H9 (cell line): ENCODE data around the gene PRCD. TPM values are rescaled to one million over a fixed set of nuclear protein-coding genes. Genes with fewer than 3 reads are reported as not detected.

ENCODE experiments used
- DNase-seq: peaks from one replicate; pipeline ENCODE4 v3.0.0-alpha.2; 2017
- H2AFZ ChIP-seq: one replicate; pipeline ENCODE4 v1.6.1; 2013; ENCODE audit warnings: mild to moderate bottlenecking, low read length, control low read depth, moderate library complexity
- H2AK5ac ChIP-seq: 2 replicates; pipeline ENCODE4 v1.6.1; 2013; ENCODE audit warnings: low read length, control low read depth, mixed read lengths; ENCODE audit not compliant: insufficient read length
- H2BK120ac ChIP-seq: one replicate; pipeline ENCODE4 v1.6.1; 2013; ENCODE audit warnings: low read depth, mild to moderate bottlenecking, low read length, control low read depth, inconsistent platforms; ENCODE audit not compliant: poor library complexity, severe bottlenecking
- H2BK12ac ChIP-seq: 2 replicates; pipeline ENCODE4 v1.6.1; 2013; ENCODE audit warnings: low read length, control low read depth, mixed read lengths, low read depth; ENCODE audit not compliant: insufficient read length
- H2BK15ac ChIP-seq: 2 replicates; pipeline ENCODE4 v1.6.1; 2013; ENCODE audit warnings: low read depth, low read length, control low read depth
- H2BK20ac ChIP-seq: one replicate; pipeline ENCODE4 v1.6.1; 2013; ENCODE audit warnings: low read depth, mild to moderate bottlenecking, low read length, control low read depth, inconsistent platforms; ENCODE audit not compliant: poor library complexity, severe bottlenecking
- H2BK5ac ChIP-seq: 2 replicates; pipeline ENCODE4 v1.6.1; 2013; ENCODE audit warnings: low read length, control low read depth, mixed read lengths; ENCODE audit not compliant: insufficient read length
- H3K14ac ChIP-seq: 2 replicates; pipeline ENCODE4 v1.6.1; 2013; ENCODE audit warnings: low read length, control low read depth; ENCODE audit not compliant: insufficient read depth
- H3K18ac ChIP-seq: 2 replicates; pipeline ENCODE4 v1.6.1; 2013; ENCODE audit warnings: low read depth, mild to moderate bottlenecking, mixed read lengths, low read length, control low read depth; ENCODE audit not compliant: insufficient read length
- H3K23ac ChIP-seq: 2 replicates; pipeline ENCODE4 v1.6.1; 2013; ENCODE audit warnings: low read length, control low read depth, mixed read lengths, low read depth; ENCODE audit not compliant: insufficient read length
- H3K23me2 ChIP-seq: 2 replicates; pipeline ENCODE4 v1.6.1; 2013; ENCODE audit warnings: low read depth, mild to moderate bottlenecking, mixed read lengths, low read length, control low read depth; ENCODE audit not compliant: insufficient read length, poor library complexity, severe bottlenecking
- H3K27ac ChIP-seq: 2 replicates; pipeline ENCODE4 v1.5.1; 2013; ENCODE audit warnings: low read length, control low read depth, mixed read lengths, low read depth; ENCODE audit not compliant: insufficient read length
- H3K27me3 ChIP-seq: 2 replicates; pipeline ENCODE4 v1.6.1; 2013; ENCODE audit warnings: low read length, control low read depth, inconsistent platforms; ENCODE audit not compliant: insufficient read depth
- H3K4ac ChIP-seq: 2 replicates; pipeline ENCODE4 v1.6.1; 2013; ENCODE audit warnings: low read depth, mild to moderate bottlenecking, control low read depth, inconsistent platforms, low read length, moderate library complexity
- H3K4me1 ChIP-seq: 2 replicates; pipeline ENCODE4 v1.6.1; 2013; ENCODE audit warnings: low read length, control low read depth, inconsistent platforms; ENCODE audit not compliant: insufficient read depth
- H3K4me2 ChIP-seq: 2 replicates; pipeline ENCODE4 v1.6.1; 2013; ENCODE audit warnings: low read length, control low read depth, mixed read lengths; ENCODE audit not compliant: insufficient read length, insufficient read depth
- H3K56ac ChIP-seq: 2 replicates; pipeline ENCODE4 v1.6.1; 2013; ENCODE audit warnings: low read depth, mild to moderate bottlenecking, mixed read lengths, low read length, control low read depth; ENCODE audit not compliant: insufficient read length
- H3K79me1 ChIP-seq: 2 replicates; pipeline ENCODE4 v1.6.1; 2013; ENCODE audit warnings: low read depth, mild to moderate bottlenecking, moderate library complexity, low read length, control low read depth, inconsistent platforms; ENCODE audit not compliant: insufficient read depth, poor library complexity, severe bottlenecking
- H3K79me2 ChIP-seq: 2 replicates; pipeline ENCODE4 v1.6.1; 2013; ENCODE audit warnings: low read length, control low read depth, inconsistent platforms; ENCODE audit not compliant: insufficient read depth
- H3K9ac ChIP-seq: 2 replicates; pipeline ENCODE4 v1.6.1; 2013; ENCODE audit warnings: low read length, control low read depth, mixed read lengths; ENCODE audit not compliant: insufficient read length; ENCODE audit errors: extremely low read depth
- H3K9me3 ChIP-seq: one replicate; pipeline ENCODE4 v1.6.1; 2013; ENCODE audit warnings: low read depth, low read length, inconsistent platforms; ENCODE audit not compliant: control insufficient read depth
- H3T11ph ChIP-seq: one replicate; pipeline ENCODE4 v1.6.1; 2013; ENCODE audit warnings: mild to moderate bottlenecking, low read length, control low read depth, inconsistent platforms
- H4K20me1 ChIP-seq: one replicate; pipeline ENCODE4 v1.6.1; 2013; ENCODE audit not compliant: control insufficient read depth, insufficient read length, insufficient read depth
- H4K5ac ChIP-seq: 2 replicates; pipeline ENCODE4 v1.6.1; 2013; ENCODE audit warnings: low read depth, mild to moderate bottlenecking, mixed read lengths, low read length, control low read depth; ENCODE audit not compliant: insufficient read length
- H4K8ac ChIP-seq: replicated peaks from 2 replicates; pipeline ENCODE4 v1.6.1; 2013; ENCODE audit warnings: low read length, control low read depth, mixed read lengths, low read depth; ENCODE audit not compliant: insufficient read length
- H4K91ac ChIP-seq: 2 replicates; pipeline ENCODE4 v1.6.1; 2013; ENCODE audit warnings: low read depth, mild to moderate bottlenecking, moderate library complexity, mixed read lengths, low read length, control low read depth; ENCODE audit not compliant: insufficient read length
- H3K27ac Mint-ChIP-seq, 3 experiments: 2 replicates in 2 of 3; 3 replicates in 1 of 3; pipeline ENCODE4 v1.8.0; 2020 to 2021; ENCODE audit warnings: mixed read lengths in 3 of 3, mild to moderate bottlenecking in 1 of 3, moderate library complexity in 1 of 3
- H3K27me3 Mint-ChIP-seq: 2 replicates; pipeline ENCODE4 v1.8.0; 2021; ENCODE audit warnings: low read depth, mild to moderate bottlenecking, moderate library complexity, mixed read lengths
- H3K36me3 Mint-ChIP-seq, 3 experiments: 2 replicates in 2 of 3; 3 replicates in 1 of 3; pipeline ENCODE4 v1.8.0; 2020 to 2021; ENCODE audit warnings: low read depth in 3 of 3, mixed read lengths in 3 of 3; ENCODE audit not compliant: insufficient read depth in 1 of 3
- H3K4me1 Mint-ChIP-seq, 2 experiments: 2 replicates each; pipeline ENCODE4 v1.8.0; 2020; ENCODE audit warnings: mixed read lengths in 2 of 2
- H3K4me3 Mint-ChIP-seq, 2 experiments: 2 replicates in 1 of 2; 3 replicates in 1 of 2; pipeline ENCODE4 v1.8.0; 2020 to 2021; ENCODE audit warnings: mild to moderate bottlenecking in 2 of 2, mixed read lengths in 2 of 2, moderate library complexity in 1 of 2
- H3K9me3 Mint-ChIP-seq, 2 experiments: 2 replicates in 1 of 2; 3 replicates in 1 of 2; pipeline ENCODE4 v1.8.0; 2020; ENCODE audit warnings: mild to moderate bottlenecking in 2 of 2, mixed read lengths in 2 of 2, moderate library complexity in 1 of 2
- WGBS: extraction: QIAGEN DNeasy Blood & Tissue Kit; methylation state at CpG from one replicate; pipeline ENCODE4 v1.1.7; 2013; ENCODE audit warnings: missing lambda C conversion rate, low lambda C conversion rate, mixed read lengths; ENCODE audit not compliant: insufficient read length; ENCODE audit errors: extremely low coverage; 5-methylcytosine and 5-hydroxymethylcytosine counted together
- total RNA-seq: library from RNA; stranded (reverse); gene quantifications from 2 replicates; pipeline ENCODE4 v1.2.1, GENCODE V29; 2021
- TF ChIP-seq, protein P1 (sequence below): fragments of 200-600 bp; sonication (generic); conservative IDR thresholded peaks from 3 replicates; pipeline ENCODE4 v1.8.0; 2021; ENCODE audit warnings: antibody characterized with exemption, mild to moderate bottlenecking

Gene PRCD
- total RNA-seq, 1 experiment from 2014 or later: 0.46 TPM

DNA sequence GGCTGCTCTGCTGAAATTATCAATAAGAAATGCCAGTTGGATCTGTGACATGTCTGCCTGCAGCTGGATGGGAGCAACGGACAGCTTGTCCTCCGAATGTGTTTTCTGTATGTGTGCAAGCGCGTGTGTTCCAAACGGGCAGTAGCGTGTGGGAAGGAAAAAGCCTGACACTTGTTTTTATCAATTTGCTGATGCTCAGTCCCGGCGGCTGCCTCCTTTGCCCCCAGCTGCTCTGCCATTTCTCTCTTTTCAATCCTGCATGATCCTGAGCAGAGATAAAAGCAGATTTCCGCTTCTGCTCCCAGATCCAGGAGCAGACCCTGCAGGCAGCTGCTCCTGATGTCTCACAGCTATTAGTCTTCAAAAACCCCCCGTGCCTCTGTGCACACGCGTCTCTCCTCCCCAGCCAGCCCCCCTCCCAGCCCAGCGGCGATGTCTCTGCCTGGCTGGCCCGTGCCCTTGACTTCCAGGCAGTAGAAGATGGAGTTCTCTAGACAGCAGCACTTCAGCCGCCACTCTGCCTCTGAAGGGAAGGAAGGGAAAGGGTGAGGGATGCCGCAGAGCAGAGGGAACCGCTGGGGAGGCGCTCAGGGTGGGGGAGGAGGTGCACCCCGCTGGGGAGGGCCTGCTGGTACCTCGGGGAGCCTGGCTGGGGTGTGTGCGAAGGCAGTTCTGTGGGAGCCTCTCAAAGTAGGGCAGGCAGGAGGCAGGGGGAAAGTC, 4.1 kb downstream of the PRCD start:
- peak; percentile 42 for DNase-seq

More for the DNA sequence above, 4.1 kb downstream of the PRCD start:
- H3K56ac ChIP-seq: no peak overlapping the region
- H2BK120ac ChIP-seq: no peak overlapping the region
- no peak overlapping the region for H3T11ph ChIP-seq
- H3K27ac Mint-ChIP-seq: no peak overlapping the region; a peak in 2 of 7 replicates
- peaks cover 2% of the 10 kb centered on the region; the same call in 1 of the 2 replicates for H3K4me1 ChIP-seq
- no peak overlapping the region for H2AFZ ChIP-seq
- H3K14ac ChIP-seq: no peak overlapping the region
- H3K9ac ChIP-seq: no peak overlapping the region
- H3K9me3 Mint-ChIP-seq: no peaks in the 10 kb centered on the region
- H3K4ac ChIP-seq: no peak overlapping the region
- H3K4me2 ChIP-seq: no peak overlapping the region
- H3K23ac ChIP-seq: no peak overlapping the region
- H3K23me2 ChIP-seq: peaks cover 4% of the 10 kb centered on the region
- H3K27ac ChIP-seq: no peak overlapping the region
- no peak overlapping the region for H4K8ac ChIP-seq
- peak overlapping the region in 1 of 2 experiments; percentile 61; a peak in 1 of 5 replicates for H3K4me3 Mint-ChIP-seq
- H2AK5ac ChIP-seq: no peak overlapping the region
- no peak overlapping the region for H2BK12ac ChIP-seq
- H3K4me1 Mint-ChIP-seq: peaks cover 31 to 38% of the 10 kb centered on the region in 2 experiments
- H4K91ac ChIP-seq: no peak overlapping the region
- no peak overlapping the region for H2BK5ac ChIP-seq
- no CpG with 5 or more reads among the region's 22 CpGs for WGBS
- no peaks in the 10 kb centered on the region for H3K79me1 ChIP-seq
- H4K5ac ChIP-seq: no peak overlapping the region
- H3K27me3 ChIP-seq: peaks cover 7% of the 10 kb centered on the region; the same call in 1 of the 2 replicates
- peaks cover 4% of the 10 kb centered on the region for H4K20me1 ChIP-seq
- no peaks in the 10 kb centered on the region for H3K36me3 Mint-ChIP-seq
- H2BK20ac ChIP-seq: no peak overlapping the region
- TF ChIP-seq, protein P1, sequence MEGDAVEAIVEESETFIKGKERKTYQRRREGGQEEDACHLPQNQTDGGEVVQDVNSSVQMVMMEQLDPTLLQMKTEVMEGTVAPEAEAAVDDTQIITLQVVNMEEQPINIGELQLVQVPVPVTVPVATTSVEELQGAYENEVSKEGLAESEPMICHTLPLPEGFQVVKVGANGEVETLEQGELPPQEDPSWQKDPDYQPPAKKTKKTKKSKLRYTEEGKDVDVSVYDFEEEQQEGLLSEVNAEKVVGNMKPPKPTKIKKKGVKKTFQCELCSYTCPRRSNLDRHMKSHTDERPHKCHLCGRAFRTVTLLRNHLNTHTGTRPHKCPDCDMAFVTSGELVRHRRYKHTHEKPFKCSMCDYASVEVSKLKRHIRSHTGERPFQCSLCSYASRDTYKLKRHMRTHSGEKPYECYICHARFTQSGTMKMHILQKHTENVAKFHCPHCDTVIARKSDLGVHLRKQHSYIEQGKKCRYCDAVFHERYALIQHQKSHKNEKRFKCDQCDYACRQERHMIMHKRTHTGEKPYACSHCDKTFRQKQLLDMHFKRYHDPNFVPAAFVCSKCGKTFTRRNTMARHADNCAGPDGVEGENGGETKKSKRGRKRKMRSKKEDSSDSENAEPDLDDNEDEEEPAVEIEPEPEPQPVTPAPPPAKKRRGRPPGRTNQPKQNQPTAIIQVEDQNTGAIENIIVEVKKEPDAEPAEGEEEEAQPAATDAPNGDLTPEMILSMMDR: no peak
- peaks cover 27% of the 10 kb centered on the region for H3K27me3 Mint-ChIP-seq
- H3K9me3 ChIP-seq: no peaks in the 10 kb centered on the region
- no peak overlapping the region for H3K18ac ChIP-seq
- H3K79me2 ChIP-seq: no peaks in the 10 kb centered on the region
- no peak overlapping the region for H2BK15ac ChIP-seq
